ENCODE data around the gene ZC3HAV1L.
"Not testable (repeated sequence)": the region's sequence is repeated elsewhere in the genome, so short reads cannot be mapped to it uniquely, and the experiment has no call there.

The ZC3HAV1L gene

DNA sequence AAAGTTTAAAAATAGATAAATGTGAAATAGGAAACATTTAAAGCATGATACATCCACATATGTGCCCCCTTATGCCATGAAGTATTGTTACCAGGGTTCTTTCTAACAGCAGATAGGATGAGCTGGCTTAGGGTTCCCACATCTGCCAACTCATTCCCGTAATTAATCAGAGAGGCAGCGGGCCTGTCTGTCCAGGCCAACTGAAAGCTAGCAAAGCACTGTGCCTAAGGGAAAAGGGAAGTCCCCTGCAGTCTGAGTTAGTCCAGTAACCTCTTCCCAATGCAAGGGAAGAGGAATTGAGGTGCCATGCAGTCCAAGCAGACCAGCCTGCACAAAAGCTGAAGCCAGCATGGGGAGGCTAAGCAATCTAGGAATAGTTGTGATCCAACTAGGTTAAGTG is 18.3 kb upstream of the ZC3HAV1L start:
- peak; percentile 15 for DNase-seq (ENCODE audit: low spot score)

DNA sequence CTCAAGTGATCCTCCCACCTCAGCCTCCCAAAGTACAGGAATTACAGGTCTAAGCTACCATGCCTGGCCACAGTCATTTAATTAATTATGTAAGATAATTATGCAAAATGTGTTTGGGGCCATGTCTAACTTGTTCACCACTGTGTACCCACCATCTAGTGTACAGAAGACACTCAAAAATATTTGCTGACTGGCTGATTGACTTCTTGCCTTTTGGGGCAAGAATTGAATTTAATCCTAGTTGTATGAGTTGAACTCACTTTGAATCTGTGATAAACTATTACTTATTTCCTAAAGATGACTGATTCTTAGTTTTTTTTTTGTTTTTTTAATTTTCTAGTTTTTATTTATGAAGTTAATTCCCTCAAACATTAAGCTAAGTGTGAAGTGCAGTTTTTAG is 15.8 kb upstream of the ZC3HAV1L start:
- DNase-seq (ENCODE audit: low spot score): no peak

DNA sequence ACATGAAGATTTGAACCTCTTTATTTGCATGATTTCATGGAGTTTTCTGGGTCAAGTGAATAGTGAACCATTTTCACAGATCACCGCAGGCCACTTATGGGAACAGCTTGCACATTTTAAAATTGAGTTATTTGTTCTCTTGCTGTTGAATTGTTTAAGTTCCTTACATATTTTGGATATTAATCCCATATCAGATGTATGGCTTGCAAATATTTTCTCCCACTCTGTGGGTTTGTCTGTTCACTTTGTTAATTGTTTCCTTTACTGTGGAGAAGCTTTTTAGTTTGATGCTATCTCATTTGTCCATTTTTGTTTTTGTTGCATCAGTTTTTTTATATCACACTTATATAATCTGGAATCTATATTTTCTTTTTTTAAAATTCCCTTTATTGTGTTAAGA is 14.1 kb upstream of the ZC3HAV1L start:
- no peak for DNase-seq (ENCODE audit: low spot score)

DNA sequence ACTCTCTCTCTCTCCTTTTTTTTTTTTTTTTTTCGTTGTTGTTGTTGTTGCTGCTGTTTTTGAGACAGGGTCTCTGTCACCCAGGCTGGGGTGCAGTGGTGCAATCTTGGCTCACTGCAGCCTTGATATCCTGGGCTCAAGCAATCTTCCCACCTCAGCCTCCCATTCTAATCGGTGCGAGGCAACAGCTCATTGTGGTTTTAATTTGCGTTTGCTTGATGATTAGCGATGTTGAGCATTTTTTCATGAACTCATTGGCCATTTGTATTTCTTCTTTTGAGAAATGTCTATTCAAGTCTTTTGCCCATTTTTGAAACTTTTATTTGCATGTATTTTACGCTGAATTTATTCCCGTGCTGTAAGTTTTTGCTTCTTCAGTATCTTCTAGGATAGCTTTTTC is 13.3 kb upstream of the ZC3HAV1L start:
- DNase-seq (ENCODE audit: low spot score): no peak

DNA sequence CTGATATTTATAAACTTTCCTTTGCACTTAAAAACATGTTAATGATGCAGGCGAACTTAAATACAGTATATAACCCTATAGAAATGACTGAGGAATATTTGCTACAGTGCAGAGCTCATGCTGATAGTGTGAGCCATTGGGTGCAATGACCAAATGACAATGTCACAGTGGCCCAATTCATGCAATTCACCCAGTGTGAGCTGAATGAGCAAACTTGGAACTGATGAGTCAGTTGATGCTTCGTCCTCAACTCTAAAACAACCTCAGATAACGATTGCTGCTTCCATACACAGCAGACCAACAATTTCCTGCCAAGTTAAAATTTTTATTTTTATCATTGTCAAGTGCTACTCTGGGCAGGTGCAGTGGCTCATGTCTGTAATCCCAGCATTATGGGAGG is 12.1 kb upstream of the ZC3HAV1L start:
- DNase-seq (ENCODE audit: low spot score): no peak

DNA sequence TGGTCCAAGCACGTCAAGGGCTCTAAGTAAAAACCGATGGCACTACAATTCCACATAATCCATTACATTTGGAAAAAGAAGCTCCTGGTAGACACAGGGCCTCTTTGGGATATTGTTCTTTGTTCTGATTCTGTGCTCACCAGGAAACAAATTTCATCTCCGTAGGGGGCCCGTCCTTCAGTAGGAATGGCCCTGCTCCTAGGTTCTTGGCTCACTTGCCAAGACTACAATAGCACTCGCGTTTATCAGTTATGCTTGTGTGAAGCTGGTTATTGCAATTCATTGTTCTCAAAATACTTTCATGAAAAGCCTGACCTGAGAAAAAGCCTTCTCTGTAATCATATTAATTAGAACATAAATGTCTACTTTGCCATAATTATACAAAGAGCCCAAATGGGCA is 10.3 kb upstream of the ZC3HAV1L start:
- no peak for DNase-seq (ENCODE audit: low spot score)

DNA sequence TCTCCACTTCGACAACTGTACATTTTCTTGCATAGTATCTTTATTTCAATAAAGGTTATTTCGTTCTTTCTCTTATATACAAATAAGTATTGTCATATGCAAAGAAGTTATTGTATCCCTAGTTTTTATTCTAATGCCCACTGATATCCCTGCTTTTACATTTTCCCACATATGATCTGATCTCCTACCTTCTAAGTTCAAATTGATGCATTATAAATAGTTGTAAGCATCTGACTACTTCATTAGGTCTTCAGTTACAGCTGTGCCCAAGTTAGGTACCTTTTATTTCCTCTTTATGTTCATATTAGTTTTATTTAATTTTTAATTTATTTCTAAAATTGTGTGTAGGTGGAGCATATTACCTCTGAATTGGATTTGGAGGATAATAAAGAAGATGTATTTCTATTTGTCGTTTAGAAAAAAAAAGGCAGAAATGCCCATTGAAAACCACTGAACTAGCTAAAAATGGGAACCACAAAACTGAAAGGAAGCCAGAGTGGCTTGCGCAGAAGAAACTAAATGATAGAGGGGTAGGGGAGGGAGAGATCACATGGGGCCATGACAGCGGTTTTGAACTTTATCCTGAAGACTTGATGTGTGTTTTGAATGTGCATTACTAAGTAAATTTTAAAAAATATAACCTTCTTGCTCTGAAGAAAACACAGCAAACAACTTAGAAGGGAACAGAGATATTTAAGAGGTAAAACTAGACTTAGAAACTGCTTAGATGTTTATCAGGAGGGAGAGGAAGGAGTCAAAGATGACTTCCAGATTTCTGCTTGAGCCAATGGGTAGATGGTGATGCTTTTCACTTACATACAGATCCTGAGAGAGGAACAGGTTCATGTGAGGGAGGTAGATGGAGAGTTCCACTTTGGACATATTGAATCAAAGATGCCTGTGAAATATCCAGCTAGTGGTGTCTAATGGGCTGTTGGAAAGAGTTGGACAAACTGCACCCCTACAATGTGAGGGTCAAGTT is 9.3 kb upstream of the ZC3HAV1L start:
- no peak for DNase-seq (ENCODE audit: low spot score)

DNA sequence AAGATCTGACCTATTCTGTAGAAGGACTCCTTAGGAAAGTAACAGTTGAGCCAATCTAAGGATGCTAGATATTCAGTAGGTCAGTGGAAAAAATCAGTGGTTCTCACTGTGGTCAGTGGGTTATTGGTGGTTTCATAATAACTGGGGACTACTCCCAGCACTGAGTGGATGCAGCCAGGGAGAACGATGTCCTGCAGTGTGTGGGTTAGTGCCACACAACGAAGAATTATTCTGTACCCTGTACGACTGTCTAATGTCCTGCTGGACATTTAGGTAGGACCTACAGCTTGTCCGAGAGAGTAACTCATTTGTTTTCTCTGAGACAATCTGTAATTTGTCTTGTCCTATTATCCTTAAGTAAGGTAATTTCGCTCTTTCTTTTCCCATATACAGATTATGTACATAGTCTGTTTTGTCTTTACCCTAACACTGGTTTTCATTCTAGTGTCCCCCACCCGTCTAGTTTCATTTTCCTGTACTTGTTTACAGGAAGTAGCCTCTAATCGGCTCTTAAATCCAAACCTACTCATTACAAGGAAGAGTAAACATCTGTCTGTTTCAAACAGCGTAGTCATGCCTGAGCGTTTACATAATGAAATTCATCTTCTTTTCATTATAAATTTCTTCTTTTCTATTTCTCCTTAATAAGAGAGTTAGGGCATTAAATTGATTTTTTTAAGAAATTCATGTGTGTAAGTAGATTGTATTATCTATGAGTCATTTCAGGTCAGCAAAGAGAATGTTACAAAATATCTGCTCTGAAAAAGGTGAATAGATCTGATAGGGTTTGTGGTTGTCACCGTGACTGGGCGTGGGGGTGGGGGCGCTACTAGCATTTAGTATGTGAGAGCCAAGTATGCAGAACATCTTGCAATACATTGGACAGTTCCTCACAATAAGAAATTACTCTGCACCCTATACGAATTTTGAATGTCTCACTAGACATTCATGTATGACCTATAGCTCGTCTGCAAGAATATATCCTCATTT is 8.3 kb upstream of the ZC3HAV1L start:
- no peak for DNase-seq (ENCODE audit: low spot score)

DNA sequence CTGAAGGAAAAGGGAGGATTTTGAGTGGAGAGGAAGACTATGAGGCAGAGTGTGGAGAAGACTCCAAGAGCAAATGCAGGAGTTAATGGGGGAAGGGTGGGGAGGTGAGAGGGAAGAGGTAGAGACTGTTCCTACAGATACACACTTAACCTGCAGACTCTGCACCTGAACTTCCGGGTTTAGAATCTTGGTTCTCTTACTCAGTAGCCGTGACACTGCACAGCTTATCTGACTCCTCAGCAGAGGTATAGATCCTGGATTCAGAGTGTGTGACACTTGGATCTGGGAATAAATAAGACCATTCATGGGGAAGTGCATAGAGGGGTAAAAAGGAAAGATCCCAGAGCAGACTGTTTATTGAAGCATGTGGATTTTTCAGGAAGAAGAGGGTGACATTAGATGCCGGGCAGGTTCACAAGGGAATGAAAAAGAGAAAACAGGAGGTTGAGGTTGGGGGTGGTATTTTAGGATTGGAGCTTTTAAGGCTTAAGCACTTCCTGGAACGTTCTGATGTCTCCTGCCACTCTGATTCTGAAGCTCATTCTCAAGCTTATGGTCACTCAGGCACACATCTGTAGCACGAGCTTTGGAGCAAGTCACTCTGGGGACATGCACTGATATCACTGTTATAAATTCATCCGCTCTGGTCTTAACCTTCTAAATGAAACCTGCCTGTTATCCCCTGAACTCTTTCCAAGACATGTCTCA is 5.7 kb upstream of the ZC3HAV1L start:
- no peak for DNase-seq (ENCODE audit: low spot score)

DNA sequence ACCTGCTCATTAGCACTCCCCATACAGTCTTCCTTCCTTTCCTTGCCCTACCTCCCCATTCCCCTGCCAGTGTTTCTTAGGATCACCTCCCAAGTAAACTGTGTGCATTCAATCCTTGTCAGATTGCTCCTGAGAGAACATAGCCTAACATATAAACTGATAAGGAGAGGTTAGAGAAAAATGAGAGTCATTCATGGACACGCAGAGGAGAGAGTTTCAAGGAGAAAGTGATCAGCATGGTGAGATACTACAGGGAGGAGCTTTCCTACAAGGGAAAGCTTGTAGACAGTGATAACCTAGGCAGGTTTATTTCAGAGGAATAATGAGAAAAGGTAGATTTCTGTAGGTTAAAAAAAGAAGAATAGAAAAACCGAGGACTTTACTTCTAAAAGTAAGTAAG is 2.8 kb upstream of the ZC3HAV1L start:
- DNase-seq (ENCODE audit: low spot score): no peak

DNA sequence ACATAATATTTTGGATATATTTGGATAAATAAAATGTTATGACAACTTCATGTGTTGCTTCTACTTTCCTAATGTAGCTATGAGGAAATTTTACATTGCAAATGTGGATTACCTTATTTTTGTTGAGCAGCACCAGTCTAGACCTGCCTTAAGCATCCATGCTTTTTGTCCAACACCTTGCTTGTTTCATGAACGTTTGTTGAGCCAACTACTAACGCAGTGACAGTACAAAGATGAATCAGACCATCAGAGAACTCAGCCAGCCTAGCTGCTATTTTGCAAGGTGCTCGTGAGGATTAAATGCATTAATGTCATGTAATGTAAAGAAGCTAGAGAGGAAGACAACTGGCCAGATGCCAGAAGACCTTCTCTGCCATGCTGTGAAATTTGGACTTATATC is 1.1 kb upstream of the ZC3HAV1L start:
- no peak for DNase-seq (ENCODE audit: low spot score)

DNA sequence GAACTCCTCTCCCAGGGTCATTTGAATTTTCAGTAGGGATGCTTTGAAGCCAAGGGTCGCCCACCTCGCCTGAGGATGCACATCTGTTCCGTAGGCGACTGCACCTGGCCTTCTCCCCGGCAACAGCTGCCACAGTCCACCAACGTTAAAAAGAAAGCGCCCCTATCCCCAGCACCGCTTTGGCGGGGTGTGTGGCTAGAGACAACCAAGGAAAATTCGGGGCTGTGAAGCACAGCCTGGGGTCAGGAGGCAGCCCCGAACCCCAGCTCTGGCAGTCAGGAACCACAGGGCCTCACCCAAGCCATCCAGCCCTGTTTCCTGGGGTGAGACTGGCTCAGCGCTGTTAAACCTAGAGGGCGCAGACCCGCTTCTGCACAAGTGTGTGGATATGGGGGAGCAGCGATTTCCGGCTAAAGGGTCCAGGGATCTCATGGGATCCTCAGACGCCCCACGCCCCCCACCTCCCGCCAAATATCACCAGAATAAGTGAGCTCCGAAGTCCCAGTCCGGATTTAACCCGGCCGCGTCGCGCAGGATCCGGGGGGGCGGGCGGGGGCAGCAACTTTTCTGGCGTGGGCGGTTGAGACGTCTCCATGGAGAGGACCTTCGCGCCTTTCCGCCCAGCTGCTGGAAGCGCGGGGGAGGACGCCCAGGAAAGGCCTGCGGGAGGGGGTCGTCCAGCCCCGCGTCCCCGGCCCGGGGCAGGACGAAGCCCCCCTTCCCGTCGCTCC is 822 bp downstream of the ZC3HAV1L start:
- DNase-seq (ENCODE audit: low spot score): peak; percentile 73

DNA sequence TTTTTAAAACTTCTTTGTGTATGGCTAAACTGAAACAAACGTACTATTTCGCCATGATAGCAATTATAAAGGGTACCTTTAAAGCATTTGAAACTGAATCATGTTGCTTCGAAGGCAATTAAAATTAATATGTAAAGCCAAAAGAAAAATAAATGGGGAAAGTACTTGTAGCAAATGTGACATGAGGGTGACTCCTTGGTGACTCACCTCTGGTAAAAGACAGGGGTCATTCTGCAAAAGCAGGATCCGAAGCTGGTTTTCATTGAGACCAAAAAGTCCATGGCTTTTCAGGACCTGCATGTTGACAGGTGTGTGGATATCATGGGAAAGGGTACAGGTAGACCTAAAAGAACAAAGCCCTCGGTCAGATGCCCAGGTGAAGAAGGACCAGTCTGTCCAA is 1.5 kb downstream of the ZC3HAV1L start:
- no peak for DNase-seq (ENCODE audit: low spot score)

DNA sequence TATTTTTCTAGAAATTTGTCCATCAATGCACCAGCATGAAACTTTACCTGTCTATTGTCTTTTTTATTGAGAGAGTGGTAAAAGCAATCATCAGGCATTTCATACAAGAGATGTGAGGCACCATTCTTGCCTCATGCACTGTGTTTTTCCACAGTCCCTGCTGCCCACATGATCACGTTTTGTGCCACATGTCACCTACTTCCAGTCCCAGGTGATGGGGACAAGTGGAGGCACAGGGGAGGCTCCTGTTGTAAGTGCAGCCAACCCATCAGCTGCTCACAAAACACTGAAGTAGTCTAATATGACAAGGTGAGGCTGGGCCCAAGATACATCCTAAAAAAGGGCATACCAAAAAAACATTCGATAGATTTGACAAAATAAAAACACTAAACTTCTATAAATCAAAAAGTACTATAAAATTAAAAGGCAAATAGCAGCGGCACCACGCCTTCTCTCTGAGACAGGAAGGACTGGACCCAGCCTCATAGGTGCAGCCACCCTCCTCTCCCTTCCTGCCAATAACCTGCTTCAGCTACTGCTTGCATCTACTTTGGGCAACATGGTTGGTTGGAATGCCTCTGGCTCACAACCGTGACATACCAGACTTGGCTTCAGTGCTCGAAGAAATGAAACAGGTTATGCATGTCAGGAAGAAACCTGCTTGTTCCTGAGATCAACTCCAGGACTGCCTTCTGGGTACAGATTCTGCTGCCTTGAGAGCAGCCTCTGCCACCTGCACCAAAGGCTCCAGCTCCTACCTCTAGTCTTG is 2.3 kb downstream of the ZC3HAV1L start:
- DNase-seq (ENCODE audit: low spot score): no peak

DNA sequence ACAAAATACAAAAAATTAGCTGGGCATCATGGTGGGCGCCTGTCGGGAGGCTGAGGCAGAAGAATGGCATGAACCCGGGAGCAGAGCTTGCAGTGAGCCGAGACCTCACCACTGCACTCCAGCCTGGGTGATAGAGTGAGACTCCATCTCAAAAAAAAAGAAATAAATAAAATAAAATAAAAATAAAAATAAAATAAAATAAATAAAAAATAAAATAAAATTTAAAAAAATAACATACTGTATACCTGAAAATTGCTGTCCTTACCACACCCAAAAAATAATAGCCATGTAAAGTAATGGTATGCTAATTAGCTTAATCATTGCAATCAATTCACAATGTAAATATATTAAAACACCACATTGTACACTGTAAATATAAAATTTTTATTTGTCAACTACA is 3.4 kb downstream of the ZC3HAV1L start:
- no peak for DNase-seq (ENCODE audit: low spot score)

DNA sequence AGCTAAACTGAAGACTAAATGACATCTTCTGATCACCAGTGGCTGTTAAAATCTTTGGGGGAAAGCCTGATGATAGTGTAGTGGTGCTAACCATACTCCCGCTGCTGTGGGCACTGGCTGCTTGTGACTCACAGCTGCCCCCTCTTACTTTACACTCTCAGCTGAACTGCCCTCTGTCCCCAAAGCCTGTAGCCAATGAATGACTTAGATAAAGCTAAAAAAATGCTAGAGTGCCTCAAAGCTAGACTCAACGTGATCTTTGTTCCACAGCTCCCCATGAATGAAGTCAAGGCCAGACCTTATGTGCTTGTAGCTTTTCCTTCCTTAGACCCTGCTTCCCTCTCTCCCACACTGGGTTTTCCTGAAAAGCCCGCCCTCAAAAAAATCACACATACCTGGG is 6.5 kb downstream of the ZC3HAV1L start:
- DNase-seq (ENCODE audit: low spot score): no peak

DNA sequence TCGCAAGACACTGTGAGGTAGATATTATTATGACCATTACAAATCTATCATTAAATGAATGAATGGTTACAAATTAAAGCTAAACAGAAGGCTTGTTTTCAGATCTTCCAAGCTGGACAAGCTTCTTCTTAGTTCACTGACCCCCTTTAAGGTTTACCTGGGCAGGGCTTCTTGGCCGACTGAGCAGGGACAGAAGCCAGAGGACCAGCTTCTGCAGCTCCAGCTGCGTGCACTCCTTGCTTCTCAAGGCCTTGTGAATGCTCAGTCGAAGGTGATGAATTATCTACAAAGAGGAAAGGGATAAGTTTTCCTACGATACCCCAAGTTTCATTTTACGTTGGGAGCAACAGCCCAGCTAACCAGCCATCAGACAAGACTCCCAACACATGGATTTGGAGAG is 9.3 kb downstream of the ZC3HAV1L start:
- no peak for DNase-seq (ENCODE audit: low spot score)

DNA sequence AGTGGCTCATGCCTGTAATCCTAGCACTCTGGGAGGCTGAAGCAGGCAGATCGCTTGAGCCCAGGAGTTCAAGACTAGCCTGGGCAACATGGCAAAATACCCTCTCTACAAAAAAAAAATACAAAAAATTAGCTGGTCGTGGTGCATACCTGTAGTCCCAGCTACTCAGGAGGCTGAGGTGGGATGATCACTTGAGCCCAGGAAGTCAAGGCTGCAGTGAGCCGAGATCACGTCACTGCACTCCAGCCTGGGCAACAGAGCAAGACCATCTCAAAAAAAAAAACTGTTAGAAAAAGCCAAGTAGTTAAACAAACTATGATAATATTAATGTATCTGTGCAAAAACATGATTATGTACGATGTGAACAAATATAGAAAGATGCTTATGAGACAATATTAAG is 10.0 kb downstream of the ZC3HAV1L start:
- DNase-seq (ENCODE audit: low spot score): not testable (repeated sequence)

DNA sequence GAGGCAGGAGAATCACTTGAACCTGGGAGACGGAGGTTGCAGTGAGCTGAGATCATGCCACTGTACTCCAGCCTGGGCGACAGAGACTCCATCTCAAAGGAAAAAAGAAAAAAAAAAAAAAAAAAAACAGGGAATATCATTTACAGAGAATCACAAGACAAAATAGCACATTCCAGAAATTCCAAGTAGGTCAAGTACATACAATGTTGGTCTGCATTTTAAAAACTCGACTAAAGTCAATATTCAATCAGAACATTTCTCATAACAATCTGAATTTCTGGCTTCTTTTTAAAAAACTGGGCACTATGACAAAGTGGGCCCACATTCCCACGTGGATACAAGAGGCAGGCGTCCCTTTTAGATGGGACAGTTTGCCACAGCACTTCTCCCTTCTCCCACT is 12.8 kb downstream of the ZC3HAV1L start:
- no peak for DNase-seq (ENCODE audit: low spot score)

DNA sequence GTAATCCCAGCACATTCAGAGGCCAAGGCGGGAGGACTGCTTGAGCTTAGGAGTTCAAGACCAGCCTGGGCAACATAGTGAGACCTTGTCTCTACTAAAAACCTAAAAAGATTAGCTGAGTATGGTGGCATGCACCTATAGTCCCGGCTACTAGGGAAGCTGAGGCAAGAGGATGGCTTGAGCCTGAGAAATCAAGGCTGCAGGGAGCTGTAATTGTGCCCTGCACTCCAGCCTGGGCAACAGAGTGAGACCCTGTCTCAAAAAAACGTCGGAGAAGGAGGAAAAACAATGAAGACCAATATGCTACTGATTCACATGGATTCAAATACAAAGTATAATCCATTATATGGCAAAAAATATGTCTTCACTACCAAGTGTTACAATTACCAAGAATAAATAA is 13.6 kb downstream of the ZC3HAV1L start:
- DNase-seq (ENCODE audit: low spot score): no peak

DNA sequence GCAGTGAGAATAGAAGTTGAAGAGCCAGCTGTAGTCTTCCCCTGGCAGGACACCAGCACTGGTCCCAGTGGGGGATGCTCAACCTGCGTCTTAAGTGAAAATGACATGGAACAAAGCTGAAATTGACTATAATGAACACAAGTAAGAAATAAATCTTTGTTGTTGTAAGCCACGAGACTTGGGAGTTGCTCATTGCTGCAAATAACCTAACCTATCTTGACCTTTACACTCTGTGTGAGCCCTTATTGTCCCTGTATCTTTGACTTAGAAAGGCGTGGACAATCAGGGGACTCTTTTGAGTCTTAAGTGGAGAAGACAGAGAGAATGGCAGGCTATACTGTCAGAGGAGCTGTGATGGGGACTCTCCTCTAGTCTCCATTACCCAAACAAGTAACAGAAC is 16.9 kb downstream of the ZC3HAV1L start:
- DNase-seq (ENCODE audit: low spot score): no peak
